Measurements from ENCODE around the gene TWSG1. TPM values are rescaled to one million over a fixed set of nuclear protein-coding genes. Genes with fewer than 3 reads are reported as not detected.
A peak's percentile ranks its signal among the peaks of the same experiment; 100 is the strongest.

TWSG1 gene
- total RNA-seq, 6 experiments from 2014 or later, result 3.7 to 11.3 (median 5.9) TPM

DNA sequence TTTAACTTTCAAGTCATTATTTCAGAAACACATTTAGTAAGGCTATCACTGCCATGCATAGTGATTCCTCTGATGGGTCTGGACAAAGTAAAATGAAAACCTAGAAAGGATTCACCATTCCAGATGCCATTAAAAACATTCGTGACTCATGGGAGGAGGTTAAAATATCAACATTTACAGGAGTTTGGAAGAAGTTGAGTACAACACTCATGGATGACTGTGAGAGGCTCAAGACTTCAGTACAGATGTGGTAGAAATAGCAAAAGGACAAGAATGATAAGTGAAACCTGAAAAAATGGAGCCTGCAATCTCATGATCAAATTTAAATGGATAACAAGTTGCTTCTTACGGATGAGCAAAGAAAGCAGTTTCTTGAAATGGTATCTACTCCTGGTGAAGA is 5.8 kb upstream of the TWSG1 start:
- H3K9me3 ChIP-seq, result no peaks in the 10 kb centered on the region
- H3K4me3 ChIP-seq, result no peak overlapping the region
- no peaks in the 10 kb centered on the region for H3K36me3 ChIP-seq
- no peak for TF ChIP-seq POLR2A (IDR thresholded peaks at IDR 0.05)
- TF ChIP-seq, protein P1, sequence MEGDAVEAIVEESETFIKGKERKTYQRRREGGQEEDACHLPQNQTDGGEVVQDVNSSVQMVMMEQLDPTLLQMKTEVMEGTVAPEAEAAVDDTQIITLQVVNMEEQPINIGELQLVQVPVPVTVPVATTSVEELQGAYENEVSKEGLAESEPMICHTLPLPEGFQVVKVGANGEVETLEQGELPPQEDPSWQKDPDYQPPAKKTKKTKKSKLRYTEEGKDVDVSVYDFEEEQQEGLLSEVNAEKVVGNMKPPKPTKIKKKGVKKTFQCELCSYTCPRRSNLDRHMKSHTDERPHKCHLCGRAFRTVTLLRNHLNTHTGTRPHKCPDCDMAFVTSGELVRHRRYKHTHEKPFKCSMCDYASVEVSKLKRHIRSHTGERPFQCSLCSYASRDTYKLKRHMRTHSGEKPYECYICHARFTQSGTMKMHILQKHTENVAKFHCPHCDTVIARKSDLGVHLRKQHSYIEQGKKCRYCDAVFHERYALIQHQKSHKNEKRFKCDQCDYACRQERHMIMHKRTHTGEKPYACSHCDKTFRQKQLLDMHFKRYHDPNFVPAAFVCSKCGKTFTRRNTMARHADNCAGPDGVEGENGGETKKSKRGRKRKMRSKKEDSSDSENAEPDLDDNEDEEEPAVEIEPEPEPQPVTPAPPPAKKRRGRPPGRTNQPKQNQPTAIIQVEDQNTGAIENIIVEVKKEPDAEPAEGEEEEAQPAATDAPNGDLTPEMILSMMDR (IDR thresholded peaks at IDR 0.05), result no peak
- no peaks in the 10 kb centered on the region for H3K4me1 ChIP-seq
- 63% methylated on average over 2 of the region's 2 CpGs for WGBS (ENCODE audit: insufficient coverage, low coverage, low lambda C conversion rate, missing lambda C conversion rate)
- intact Hi-C loops (cut with DNase I), result no loop called here
- H3K27ac ChIP-seq, result no peak overlapping the region
- no peaks in the 10 kb centered on the region for H3K27me3 ChIP-seq
- ATAC-seq, result no peak
- DNase-seq, result no peak

DNA sequence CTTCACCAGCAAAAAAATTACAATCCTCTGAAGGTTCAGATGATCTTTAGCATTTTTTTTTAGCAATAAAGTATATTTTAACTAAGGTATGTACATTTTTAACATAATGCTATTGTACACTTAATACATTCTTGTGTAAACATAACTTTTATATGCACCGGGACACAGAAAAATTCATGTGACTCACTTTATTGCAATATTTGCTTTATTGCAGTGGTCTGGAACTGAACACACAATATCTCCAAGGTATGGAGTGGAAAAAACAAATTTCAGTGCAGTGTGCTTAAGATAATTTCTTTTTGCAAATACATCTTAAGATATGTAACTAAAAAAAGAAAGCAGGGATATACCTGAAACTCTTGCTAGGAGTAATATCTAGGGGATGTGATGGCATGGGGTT is 5.1 kb upstream of the TWSG1 start:
- no peaks in the 10 kb centered on the region for H3K4me1 ChIP-seq
- 79% methylated on average over 1 of the region's 1 CpG for WGBS (ENCODE audit: insufficient coverage, low coverage, low lambda C conversion rate, missing lambda C conversion rate)
- no peak for DNase-seq
- intact Hi-C loops (cut with DNase I), result no loop called here
- no peak for ATAC-seq
- H3K27me3 ChIP-seq, result no peaks in the 10 kb centered on the region
- H3K36me3 ChIP-seq, result no peaks in the 10 kb centered on the region
- TF ChIP-seq POLR2A (IDR thresholded peaks at IDR 0.05), result no peak
- TF ChIP-seq, protein P1 (IDR thresholded peaks at IDR 0.05), result no peak
- no peak overlapping the region for H3K27ac ChIP-seq
- no peak overlapping the region for H3K4me3 ChIP-seq
- no peaks in the 10 kb centered on the region for H3K9me3 ChIP-seq

DNA sequence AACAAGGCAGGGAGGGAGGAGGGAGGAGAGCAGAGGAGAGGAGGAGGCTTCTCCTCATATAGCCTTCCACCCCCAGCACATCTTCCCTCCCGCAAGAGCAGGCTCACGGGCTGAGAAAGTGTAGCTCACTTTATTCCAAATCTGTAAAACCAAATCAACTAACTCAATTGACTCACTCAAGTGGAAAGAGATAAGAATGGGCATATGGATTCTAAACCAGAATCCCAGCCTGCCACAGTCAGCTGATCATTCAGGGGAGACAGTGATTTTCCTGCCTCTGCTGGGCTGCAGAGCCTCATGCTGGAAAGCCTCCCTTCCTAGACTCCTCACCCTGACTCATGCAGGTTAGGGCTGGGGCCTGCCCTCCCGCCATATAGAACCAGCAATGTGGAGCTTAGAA is 4.2 kb upstream of the TWSG1 start:
- no peak for DNase-seq
- H3K4me3 ChIP-seq, result no peak overlapping the region
- 65% methylated on average over 2 of the region's 3 CpGs for WGBS (ENCODE audit: insufficient coverage, low coverage, low lambda C conversion rate, missing lambda C conversion rate)
- no peaks in the 10 kb centered on the region for H3K9me3 ChIP-seq
- ATAC-seq, result no peak
- TF ChIP-seq, protein P1 (IDR thresholded peaks at IDR 0.05), result no peak
- no peak for TF ChIP-seq POLR2A (IDR thresholded peaks at IDR 0.05)
- H3K4me1 ChIP-seq, result no peaks in the 10 kb centered on the region
- H3K36me3 ChIP-seq, result no peaks in the 10 kb centered on the region
- no peaks in the 10 kb centered on the region for H3K27me3 ChIP-seq
- intact Hi-C loops (cut with DNase I), result no loop called here
- H3K27ac ChIP-seq, result no peak overlapping the region

DNA sequence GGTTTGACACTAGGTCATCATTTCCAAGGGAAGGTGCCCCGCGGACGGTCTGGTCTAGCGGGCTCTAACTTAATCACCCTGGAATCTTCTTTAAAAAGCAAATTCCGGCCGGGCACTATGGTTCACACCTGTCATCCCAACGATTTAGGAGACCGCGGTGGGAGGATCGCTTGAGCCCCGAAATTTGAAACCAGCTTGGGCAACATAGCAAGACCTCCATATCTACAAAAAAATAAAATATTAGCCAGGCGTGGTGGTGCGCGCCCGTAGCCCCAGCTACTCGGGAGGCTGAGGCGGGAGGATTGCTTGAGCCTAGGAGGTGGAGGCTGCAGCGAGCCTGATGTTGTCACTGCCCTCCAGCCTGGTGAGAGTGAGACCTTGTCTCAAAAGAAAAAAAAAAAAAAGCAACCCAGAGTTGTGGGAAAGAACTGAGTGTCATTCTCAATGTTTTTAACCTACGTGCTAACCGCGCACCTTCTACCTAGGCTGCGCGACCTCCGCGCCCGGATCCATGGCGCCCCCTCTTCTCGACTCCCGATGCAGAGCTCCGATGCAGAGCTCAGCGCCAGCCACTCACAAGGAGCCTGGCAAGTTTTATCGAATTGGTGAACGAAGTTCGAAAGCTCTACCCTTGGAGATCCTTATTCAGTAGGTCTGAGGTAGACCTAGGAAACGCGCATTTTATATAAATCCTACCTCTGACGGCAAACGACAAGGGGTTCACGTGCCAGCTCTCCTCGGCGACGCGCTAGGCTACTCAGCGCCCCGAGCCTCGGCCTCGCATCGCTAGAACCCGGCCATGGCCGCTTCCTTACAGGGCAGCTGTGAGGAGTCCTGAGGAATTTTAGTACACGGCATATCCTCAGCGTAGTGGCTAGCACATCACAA is 888 bp upstream of the TWSG1 start:
- peak overlapping the region; percentile 36 to 82 (median 44) for H3K4me3 ChIP-seq
- TF ChIP-seq, protein P1 (IDR thresholded peaks at IDR 0.05), result no peak
- TF ChIP-seq POLR2A (IDR thresholded peaks at IDR 0.05), result no peak
- no peaks in the 10 kb centered on the region for H3K36me3 ChIP-seq
- DNase-seq (peak in 2 of 3 donors; percentile 18 to 50), ATAC-seq (peak; percentile 37 to 51 (median 40))
- intact Hi-C loops (cut with DNase I), result no loop called here
- no peak overlapping the region for H3K27ac ChIP-seq
- WGBS (ENCODE audit: insufficient coverage, low coverage, low lambda C conversion rate, missing lambda C conversion rate), result 41% methylated on average over 44 of the region's 52 CpGs
- no peaks in the 10 kb centered on the region for H3K9me3 ChIP-seq
- H3K4me1 ChIP-seq, result no peaks in the 10 kb centered on the region
- H3K27me3 ChIP-seq, result no peaks in the 10 kb centered on the region

Data from right lobe of liver (tissue), 6 donors.